Astrocyte (in vitro differentiated cells and primary cell): ENCODE measurements around the gene BEST2. TPM values are rescaled to one million over a fixed set of nuclear protein-coding genes. Genes with fewer than 3 reads are reported as not detected.

Source experiments
- DNase-seq: peaks from one replicate; pipeline ENCODE4 v3.0.0-alpha.2; 2010; ENCODE audit warnings: low read depth
- FAIRE-seq: peaks from 2 replicates; lab custom pipeline; 2011; peaks lifted over from hg19 to GRCh38; lab: Jason Lieb, UNC
- H2AFZ ChIP-seq: 2 replicates; pipeline ENCODE4 v1.6.0; 2012; ENCODE audit warnings: low read depth, low read length, inconsistent platforms
- H3K27ac ChIP-seq: 2 replicates; pipeline ENCODE4 v1.5.1; 2011; ENCODE audit warnings: low read depth, low read length, inconsistent platforms
- H3K27me3 ChIP-seq: 2 replicates; pipeline ENCODE4 v1.6.0; 2011; ENCODE audit warnings: low read length, inconsistent platforms; ENCODE audit not compliant: insufficient read depth
- H3K36me3 ChIP-seq: 2 replicates; pipeline ENCODE4 v1.5.1; 2011; ENCODE audit warnings: low read length, inconsistent platforms; ENCODE audit not compliant: insufficient read depth
- H3K4me1 ChIP-seq: 2 replicates; pipeline ENCODE4 v1.5.1; 2011; ENCODE audit warnings: low read length, inconsistent platforms; ENCODE audit not compliant: insufficient read depth
- H3K4me2 ChIP-seq: 2 replicates; pipeline ENCODE4 v1.6.0; 2012; ENCODE audit warnings: low read length, inconsistent platforms
- H3K4me3 ChIP-seq: 2 replicates; pipeline ENCODE4 v1.5.1; 2011; ENCODE audit warnings: low read depth, mild to moderate bottlenecking, low read length, inconsistent platforms; ENCODE audit not compliant: insufficient read depth
- H3K79me2 ChIP-seq: 2 replicates; pipeline ENCODE4 v1.6.0; 2012; ENCODE audit warnings: mild to moderate bottlenecking, low read length, inconsistent platforms; ENCODE audit not compliant: insufficient read depth
- H3K9ac ChIP-seq: 2 replicates; pipeline ENCODE4 v1.6.0; 2012; ENCODE audit warnings: mild to moderate bottlenecking, low read length, inconsistent platforms
- H3K9me3 ChIP-seq: 2 replicates; pipeline ENCODE4 v1.5.1; 2012; ENCODE audit warnings: low read depth, mild to moderate bottlenecking, low read length, inconsistent platforms; ENCODE audit not compliant: insufficient read depth
- H4K20me1 ChIP-seq: 2 replicates; pipeline ENCODE4 v1.6.0; 2012; ENCODE audit warnings: low read length, inconsistent platforms; ENCODE audit not compliant: insufficient read depth
- H3K27ac Mint-ChIP-seq: one replicate; pipeline ENCODE4 v1.8.0; 2021; ENCODE audit warnings: mild to moderate bottlenecking, mixed read lengths; ENCODE audit not compliant: unreplicated experiment
- H3K27me3 Mint-ChIP-seq: one replicate; pipeline ENCODE4 v1.8.0; 2021; ENCODE audit warnings: low read depth, mixed read lengths; ENCODE audit not compliant: unreplicated experiment
- H3K36me3 Mint-ChIP-seq: one replicate; pipeline ENCODE4 v1.8.0; 2021; ENCODE audit warnings: low read depth, mixed read lengths; ENCODE audit not compliant: unreplicated experiment
- H3K4me1 Mint-ChIP-seq: one replicate; pipeline ENCODE4 v1.8.0; 2021; ENCODE audit warnings: low read depth, mixed read lengths; ENCODE audit not compliant: unreplicated experiment
- H3K4me3 Mint-ChIP-seq: one replicate; pipeline ENCODE4 v1.8.0; 2021; ENCODE audit warnings: mild to moderate bottlenecking, moderate library complexity, mixed read lengths; ENCODE audit not compliant: unreplicated experiment
- H3K9me3 Mint-ChIP-seq: one replicate; pipeline ENCODE4 v1.8.0; 2021; ENCODE audit warnings: mild to moderate bottlenecking, mixed read lengths; ENCODE audit not compliant: unreplicated experiment
- CTCF ChIP-seq: IDR thresholded peaks from 2 replicates; pipeline ENCODE4 v1.5.1; 2011; ENCODE audit warnings: low read depth, mild to moderate bottlenecking, inconsistent platforms, low read length, moderate library complexity; ENCODE audit not compliant: insufficient read depth
- EZH2 ChIP-seq: IDR thresholded peaks from 2 replicates; pipeline ENCODE4 v1.6.1; 2012; ENCODE audit warnings: mild to moderate bottlenecking, low read length, inconsistent platforms; ENCODE audit not compliant: insufficient read depth
- microRNA-seq: library from miRNA; unstranded; fragments of <30 nt; microRNA quantifications from one replicate; pipeline ENCODE4 v1.2.0, GENCODE V29; 2020
- total RNA-seq: library from RNA; stranded (reverse); gene quantifications from 2 replicates; pipeline ENCODE4 v1.2.1, GENCODE V29; 2021

The BEST2 gene
- total RNA-seq, 1 donor from 2014 or later: not detected

GRCh38 chr19:12806242-12807081, 54.9 kb downstream of the BEST2 start, which contains the start of gene RNASEH2A:
Gene RNASEH2A (plus strand): TSS chr19:12806584. CDS start chr19:12806674, 90 bp downstream.
- no peaks in the 10 kb centered on the region for H3K9me3 ChIP-seq
- H3K4me1 ChIP-seq: peaks cover 21% of the 10 kb centered on the region
- H3K4me1 Mint-ChIP-seq: no peaks in the 10 kb centered on the region
- H3K27ac Mint-ChIP-seq: peak within 1 kb of the TSS; percentile 92
- DNase-seq: peak; percentile 80
- H3K79me2 ChIP-seq: peaks cover 10% of the 10 kb centered on the region
- H3K27me3 Mint-ChIP-seq: peaks cover 7% of the 10 kb centered on the region
- H3K27me3 ChIP-seq: no peaks in the 10 kb centered on the region
- H4K20me1 ChIP-seq: no peaks in the 10 kb centered on the region
- no peak for FAIRE-seq
- H3K36me3 ChIP-seq: no peaks in the 10 kb centered on the region
- H3K36me3 Mint-ChIP-seq: no peaks in the 10 kb centered on the region
- H3K27ac ChIP-seq: peak within 1 kb of the TSS; percentile 34
- TF ChIP-seq CTCF: no peak
- no peak for TF ChIP-seq EZH2
- H3K9me3 Mint-ChIP-seq: no peaks in the 10 kb centered on the region
- peak within 1 kb of the TSS; percentile 78 for H3K9ac ChIP-seq
- H2AFZ ChIP-seq: peak within 1 kb of the TSS; percentile 98
- peak within 1 kb of the TSS; percentile 75 for H3K4me3 ChIP-seq
- peak within 1 kb of the TSS; percentile 97 for H3K4me2 ChIP-seq
- H3K4me3 Mint-ChIP-seq: peak within 1 kb of the TSS; percentile 90

Small RNA genes within 50 kb of the gene (microRNA-seq; reads per million reads assigned to microRNA genes)
- not detected for gene MIR5684

Other genes starting within 250 kb of the BEST2 start
- 9.7 and 11.5 TPM in 2 replicates for gene ZNF564, start 200.3 kb upstream of the BEST2 start, total RNA-seq
- 8.2 and 12.5 TPM in 2 replicates for gene ZNF490, start 141.0 kb upstream of the BEST2 start, total RNA-seq
- gene ZNF791, start 140.9 kb upstream of the BEST2 start, total RNA-seq: 23.2 and 29.6 TPM in 2 replicates
- gene MAN2B1, start 85.0 kb upstream of the BEST2 start, total RNA-seq: 105 and 129 TPM in 2 replicates
- gene WDR83, start 85.0 kb upstream of the BEST2 start, total RNA-seq: 10.0 and 13.3 TPM in 2 replicates
- 43.4 and 47.6 TPM in 2 replicates for gene DHPS, start 69.9 kb upstream of the BEST2 start, total RNA-seq
- gene GNG14, start 63.8 kb upstream of the BEST2 start, total RNA-seq: not detected in 2 replicates
- gene FBXW9, start 55.2 kb upstream of the BEST2 start, total RNA-seq: 9.9 and 11.6 TPM in 2 replicates
- gene TNPO2, start 27.9 kb upstream of the BEST2 start, total RNA-seq: 69.8 and 76.3 TPM in 2 replicates
- 172 and 178 TPM in 2 replicates for gene TRIR, start 17.1 kb upstream of the BEST2 start, total RNA-seq
- 63.0 and 66.8 TPM in 2 replicates for gene GET3, start 14.3 kb upstream of the BEST2 start, total RNA-seq
- 21.7 and 25.9 TPM in 2 replicates for gene HOOK2, start 23.8 kb downstream of the BEST2 start, total RNA-seq
- gene JUNB, start 39.7 kb downstream of the BEST2 start, total RNA-seq: 101 and 126 TPM in 2 replicates
- gene PRDX2, start 50.0 kb downstream of the BEST2 start, total RNA-seq: 145 and 166 TPM in 2 replicates
- gene THSD8, start 50.3 kb downstream of the BEST2 start, total RNA-seq: 3.6 and 4.5 TPM in 2 replicates
- gene RNASEH2A, start 54.8 kb downstream of the BEST2 start, total RNA-seq: 5.4 and 10.5 TPM in 2 replicates
- gene RTBDN, start 82.8 kb downstream of the BEST2 start, total RNA-seq: not detected in 2 replicates
- gene MAST1, start 86.7 kb downstream of the BEST2 start, total RNA-seq: 5.4 and 6.3 TPM in 2 replicates
- 33.1 and 37.8 TPM in 2 replicates for gene DNASE2, start 129.7 kb downstream of the BEST2 start, total RNA-seq
- gene KLF1, start 135.4 kb downstream of the BEST2 start, total RNA-seq: 0.17 TPM in 1 of 2 replicates, not detected in the other
- 15.5 and 17.5 TPM in 2 replicates for gene GCDH, start 139.4 kb downstream of the BEST2 start, total RNA-seq
- gene SYCE2, start 167.5 kb downstream of the BEST2 start, total RNA-seq: 0.50 TPM in 1 of 2 replicates, not detected in the other
- gene FARSA, start 181.9 kb downstream of the BEST2 start, total RNA-seq: 76.7 and 80.4 TPM in 2 replicates
- 2,193 and 2,309 TPM in 2 replicates for gene CALR, start 186.8 kb downstream of the BEST2 start, total RNA-seq
- gene RAD23A, start 194.1 kb downstream of the BEST2 start, total RNA-seq: 40.6 and 48.5 TPM in 2 replicates
- 34.0 and 35.5 TPM in 2 replicates for gene GADD45GIP1, start 205.4 kb downstream of the BEST2 start, total RNA-seq
- 0.14 TPM in 1 of 2 replicates, not detected in the other for gene DAND5, start 217.8 kb downstream of the BEST2 start, total RNA-seq
- 8.4 and 9.6 TPM in 2 replicates for gene NFIX, start 243.7 kb downstream of the BEST2 start, total RNA-seq